NB4 (cell line): ENCODE data around the gene ARL1.
A peak's percentile ranks its signal among the peaks of the same experiment; 100 is the strongest.

Experiments
- DNase-seq: peaks from one replicate; pipeline ENCODE4 v3.0.0; 2010; ENCODE audit warnings: low read depth
- H3K4me3 ChIP-seq: one replicate; pipeline ENCODE4 v1.5.1; 2011; ENCODE audit warnings: mild to moderate bottlenecking, low read depth, low read length, moderate library complexity
- MYC ChIP-seq: IDR thresholded peaks from 2 replicates; pipeline ENCODE4 v1.6.1; 2011; ENCODE audit warnings: low read depth, low read length
- POLR2A ChIP-seq: IDR thresholded peaks from 2 replicates; pipeline ENCODE4 v1.6.1; 2011; ENCODE audit warnings: mild to moderate bottlenecking; ENCODE audit not compliant: insufficient read length; ENCODE audit errors: extremely low read depth
- TF ChIP-seq, protein P1 (sequence below): IDR thresholded peaks from 2 replicates; pipeline ENCODE4 v1.6.1; 2011; ENCODE audit warnings: low read depth, low read length
- TF ChIP-seq, protein P2 (sequence below): IDR thresholded peaks from one replicate; pipeline ENCODE4 v1.5.1; 2012; ENCODE audit warnings: low read depth, low read length

ARL1 gene

DNA sequence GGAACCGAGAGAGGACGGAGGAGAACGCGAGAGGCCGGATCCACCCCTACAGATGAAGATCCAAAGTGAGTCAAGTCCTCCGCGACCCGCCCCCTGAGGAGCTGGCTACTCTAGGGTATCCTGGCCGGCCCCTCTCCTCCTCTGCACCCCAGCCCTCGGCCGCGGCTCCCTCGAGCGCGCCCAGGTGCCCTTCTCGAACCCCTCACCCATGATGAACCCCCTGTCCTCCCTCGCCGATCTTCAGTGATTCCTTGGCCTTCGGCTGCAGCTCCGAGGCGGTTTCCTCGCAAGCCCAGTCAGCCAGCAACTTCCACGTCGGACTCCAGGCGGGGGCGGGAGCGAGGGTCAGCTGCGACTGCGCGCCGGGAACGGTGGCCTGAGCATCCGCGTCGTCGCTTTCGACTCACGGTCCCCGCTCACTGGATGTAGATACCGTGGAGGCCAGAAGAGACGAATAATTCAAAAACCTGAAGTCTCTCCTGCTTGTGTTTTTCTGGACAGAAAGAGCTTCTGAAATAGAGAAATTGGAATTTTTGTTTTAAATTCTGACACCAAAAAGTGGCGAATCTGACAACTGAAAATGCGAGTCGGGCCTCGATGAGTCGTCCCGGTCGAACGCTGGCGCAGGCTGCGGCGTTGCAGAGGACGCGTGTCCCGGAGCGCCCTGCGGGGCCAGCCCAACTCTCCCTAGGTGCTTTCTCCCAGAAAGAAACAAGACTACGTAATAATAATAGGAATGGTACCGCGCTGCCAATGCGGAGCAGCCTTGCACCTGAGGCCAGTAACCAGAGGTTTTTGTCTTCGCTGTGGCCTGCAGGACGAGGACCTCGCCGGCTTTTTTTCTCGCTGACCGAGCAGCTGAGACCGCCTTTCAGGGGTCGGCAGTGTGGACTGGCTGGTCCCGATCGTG is at the start of gene ARL1:
ARL1 (minus strand) TSS at position 337 of the 910 bp plus-strand sequence; CDS start at position 210, 127 bp downstream.
- peak; percentile 95 for DNase-seq
- peak within 1 kb of the TSS; percentile 92 for H3K4me3 ChIP-seq
- TF ChIP-seq POLR2A (peak; percentile 87), MYC (peak; percentile 92)
- TF ChIP-seq, protein P1, sequence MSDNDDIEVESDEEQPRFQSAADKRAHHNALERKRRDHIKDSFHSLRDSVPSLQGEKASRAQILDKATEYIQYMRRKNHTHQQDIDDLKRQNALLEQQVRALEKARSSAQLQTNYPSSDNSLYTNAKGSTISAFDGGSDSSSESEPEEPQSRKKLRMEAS = peak; percentile 80
- TF ChIP-seq, protein P2, sequence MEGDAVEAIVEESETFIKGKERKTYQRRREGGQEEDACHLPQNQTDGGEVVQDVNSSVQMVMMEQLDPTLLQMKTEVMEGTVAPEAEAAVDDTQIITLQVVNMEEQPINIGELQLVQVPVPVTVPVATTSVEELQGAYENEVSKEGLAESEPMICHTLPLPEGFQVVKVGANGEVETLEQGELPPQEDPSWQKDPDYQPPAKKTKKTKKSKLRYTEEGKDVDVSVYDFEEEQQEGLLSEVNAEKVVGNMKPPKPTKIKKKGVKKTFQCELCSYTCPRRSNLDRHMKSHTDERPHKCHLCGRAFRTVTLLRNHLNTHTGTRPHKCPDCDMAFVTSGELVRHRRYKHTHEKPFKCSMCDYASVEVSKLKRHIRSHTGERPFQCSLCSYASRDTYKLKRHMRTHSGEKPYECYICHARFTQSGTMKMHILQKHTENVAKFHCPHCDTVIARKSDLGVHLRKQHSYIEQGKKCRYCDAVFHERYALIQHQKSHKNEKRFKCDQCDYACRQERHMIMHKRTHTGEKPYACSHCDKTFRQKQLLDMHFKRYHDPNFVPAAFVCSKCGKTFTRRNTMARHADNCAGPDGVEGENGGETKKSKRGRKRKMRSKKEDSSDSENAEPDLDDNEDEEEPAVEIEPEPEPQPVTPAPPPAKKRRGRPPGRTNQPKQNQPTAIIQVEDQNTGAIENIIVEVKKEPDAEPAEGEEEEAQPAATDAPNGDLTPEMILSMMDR = no peak

DNA sequence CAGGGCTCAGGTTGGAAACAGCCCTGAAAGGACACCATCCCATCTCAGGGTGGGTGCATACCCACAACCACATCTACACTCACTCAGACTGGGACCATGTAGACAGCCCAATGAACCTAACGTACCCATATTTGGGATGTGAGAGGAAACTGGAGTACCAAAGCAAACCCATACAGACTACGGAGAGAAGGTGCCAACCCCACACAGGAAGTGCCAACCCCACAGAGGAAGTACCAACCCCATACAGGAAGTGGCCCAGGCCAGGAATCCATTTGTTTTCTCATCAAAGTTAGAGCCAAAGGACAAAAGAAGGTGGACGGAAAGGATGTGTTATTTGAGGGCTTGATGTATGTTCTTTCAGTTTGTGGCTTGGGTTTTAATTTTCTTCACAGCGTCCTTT is 48.1 kb upstream of the ARL1 start:
- DNase-seq = no peak
- TF ChIP-seq MYC (no peak), POLR2A (no peak)
- TF ChIP-seq, protein P1 = no peak
- TF ChIP-seq, protein P2 = no peak
- H3K4me3 ChIP-seq = no peak overlapping the region

DNA sequence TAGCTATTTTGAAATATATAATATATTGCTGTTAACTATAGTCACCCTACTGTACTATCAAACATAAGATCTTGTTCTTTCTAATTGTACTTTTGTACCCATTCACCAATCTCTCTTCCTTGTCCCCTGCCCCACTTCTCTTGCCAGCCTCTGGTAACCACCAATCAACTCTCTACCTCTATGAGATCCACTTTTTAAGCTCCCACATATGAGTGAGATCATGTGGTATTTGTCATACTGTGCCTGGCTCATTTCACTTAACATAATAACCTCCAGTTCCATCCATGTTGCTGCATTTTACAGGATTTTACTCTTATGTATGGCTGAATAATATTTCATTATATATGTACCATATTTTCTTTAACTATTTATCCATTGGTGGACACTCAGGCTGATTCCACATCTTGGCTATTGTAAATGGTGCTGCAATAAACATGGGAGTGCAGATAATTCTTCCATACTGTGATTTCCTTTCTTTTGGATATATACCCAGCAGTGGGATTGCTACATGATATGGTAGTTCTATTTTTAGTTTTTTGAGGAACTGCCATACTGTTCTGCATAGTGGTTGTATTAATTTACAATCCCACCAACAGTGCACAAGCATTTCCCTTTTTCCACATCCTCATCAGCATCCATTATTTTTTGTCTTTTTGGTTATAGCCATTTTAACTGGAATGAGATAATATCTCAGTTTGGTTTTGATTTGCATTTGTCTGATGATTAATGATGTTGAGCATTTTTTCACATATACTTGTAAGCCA is 34.1 kb upstream of the ARL1 start:
- no peak overlapping the region for H3K4me3 ChIP-seq
- TF ChIP-seq, protein P2 = no peak
- DNase-seq = no peak

DNA sequence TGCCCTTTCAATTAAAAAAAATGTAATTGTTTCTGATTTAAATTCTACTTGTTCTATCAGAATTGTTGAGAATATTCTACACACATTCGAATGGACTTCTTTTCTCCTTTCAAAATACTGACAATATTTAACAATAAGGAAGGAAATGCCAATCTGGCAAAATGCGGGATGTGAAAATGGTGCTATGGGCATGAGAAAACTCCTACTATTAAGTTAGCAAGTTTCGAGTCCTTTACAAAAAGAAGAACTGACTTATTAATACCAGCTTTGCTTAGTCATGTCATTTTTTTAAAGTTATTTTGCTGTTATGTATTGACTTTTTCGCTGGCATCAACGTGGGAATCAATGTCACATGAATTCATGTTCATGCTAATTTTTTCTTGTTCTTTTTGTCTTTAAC is 31.7 kb upstream of the ARL1 start:
- DNase-seq = no peak
- H3K4me3 ChIP-seq = no peak overlapping the region
- TF ChIP-seq, protein P1 = no peak
- TF ChIP-seq POLR2A = no peak
- TF ChIP-seq MYC = no peak
- TF ChIP-seq, protein P2 = no peak

DNA sequence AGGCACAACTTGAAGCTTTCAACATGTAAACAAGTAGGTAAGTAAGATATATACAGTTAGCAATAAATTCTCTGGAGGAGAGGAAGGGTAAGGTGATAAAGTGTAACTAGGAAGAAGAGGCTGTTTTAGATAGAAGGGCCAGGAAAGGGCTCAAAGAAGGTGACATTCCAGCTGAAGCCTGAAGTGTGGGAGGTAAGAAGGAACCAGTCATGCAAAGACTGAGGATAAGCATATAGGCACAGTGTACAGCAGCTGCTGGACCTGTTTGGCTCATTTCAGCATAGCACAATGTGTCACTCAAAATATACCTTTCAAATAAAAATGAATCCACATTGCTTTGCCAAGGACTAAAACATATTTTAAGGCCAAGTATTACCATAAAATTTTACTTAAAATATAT is 28.6 kb upstream of the ARL1 start:
- H3K4me3 ChIP-seq = no peak overlapping the region
- TF ChIP-seq, protein P2 = no peak
- no peak for TF ChIP-seq POLR2A
- DNase-seq = no peak
